HL-60/S4 treated with phorbol 12-myristate 13-acetate at 8.2 ng/mL for 4 days and 3 days (cell line): Measurements from ENCODE around the gene CDC73.

Experiments used
- in situ Hi-C: fragments of 300-500 bp; cut with MboI; formaldehyde crosslinking; loops from 2 replicates; pipeline ENCODE4 v1.15.0; 2022; ENCODE audit warnings: low sequenced_read_pairs

CDC73 gene

DNA sequence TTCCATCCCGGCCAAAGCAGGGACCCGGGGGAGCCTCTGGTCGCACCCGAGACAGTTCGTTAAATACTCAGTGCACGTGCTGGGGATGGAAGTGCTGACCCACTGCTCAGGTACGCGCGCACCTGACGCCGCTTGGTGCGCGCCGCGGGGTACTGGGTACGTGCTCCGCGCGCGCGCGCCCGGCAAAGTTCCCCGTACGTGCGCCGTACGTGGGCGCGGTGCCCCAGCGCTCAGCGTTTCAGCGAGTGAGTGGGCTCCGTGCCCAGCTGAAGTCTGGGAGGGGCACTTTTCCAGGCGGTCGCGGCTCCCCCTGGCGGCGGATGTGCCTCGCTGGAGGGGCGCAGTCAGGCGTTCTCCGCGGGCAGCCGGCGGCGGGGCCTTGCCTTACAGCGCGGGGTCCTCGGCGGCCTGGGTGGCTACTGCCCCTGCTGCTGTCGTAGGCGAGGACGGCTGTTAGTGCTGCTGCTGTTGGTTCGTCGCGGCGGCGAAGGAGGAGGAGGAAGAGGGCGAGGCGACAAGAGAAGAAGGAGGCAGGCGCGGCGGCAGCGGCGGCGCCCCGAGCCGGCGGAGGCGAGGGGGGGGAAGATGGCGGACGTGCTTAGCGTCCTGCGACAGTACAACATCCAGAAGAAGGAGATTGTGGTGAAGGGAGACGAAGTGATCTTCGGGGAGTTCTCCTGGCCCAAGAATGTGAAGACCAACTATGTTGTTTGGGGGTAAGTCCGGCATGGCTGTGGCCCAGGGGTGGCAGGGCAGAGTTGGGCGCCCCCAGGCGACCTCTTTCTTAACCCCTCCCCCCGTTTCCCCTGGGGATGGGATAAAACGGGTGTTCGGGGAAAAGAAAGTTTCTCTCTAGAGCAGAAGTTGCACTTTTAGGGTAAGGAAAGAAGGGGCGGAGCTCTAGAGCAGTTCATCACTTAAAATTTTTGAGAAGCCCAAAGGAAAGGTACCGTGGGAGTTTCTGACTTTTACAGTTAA, at the start of gene CDC73:
Gene CDC73, plus strand, starts transcription at position 416 of the 978 bp plus-strand sequence. Its CDS starts 170 bp downstream, at position 586.
- in situ Hi-C loops, result no loop called here

DNA sequence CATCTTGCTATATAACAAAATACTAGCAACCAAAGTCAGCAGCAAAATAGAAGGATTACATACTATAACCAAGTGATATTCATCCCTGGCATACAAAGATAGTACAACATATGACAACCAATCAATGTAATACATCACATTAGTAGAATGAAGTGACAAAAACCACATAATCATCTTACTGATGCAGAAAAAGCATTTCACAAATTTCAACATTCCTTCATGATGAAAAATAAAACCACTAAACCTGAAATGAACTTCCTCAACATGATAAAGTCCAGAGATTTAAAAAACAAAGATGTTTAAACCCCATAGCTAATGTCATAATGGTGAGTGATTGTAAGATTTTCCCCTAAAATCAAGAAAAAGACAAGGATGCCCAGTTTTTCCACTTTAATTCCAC, 43.8 kb upstream of the CDC73 start:
- in situ Hi-C loops, result no loop called here

DNA sequence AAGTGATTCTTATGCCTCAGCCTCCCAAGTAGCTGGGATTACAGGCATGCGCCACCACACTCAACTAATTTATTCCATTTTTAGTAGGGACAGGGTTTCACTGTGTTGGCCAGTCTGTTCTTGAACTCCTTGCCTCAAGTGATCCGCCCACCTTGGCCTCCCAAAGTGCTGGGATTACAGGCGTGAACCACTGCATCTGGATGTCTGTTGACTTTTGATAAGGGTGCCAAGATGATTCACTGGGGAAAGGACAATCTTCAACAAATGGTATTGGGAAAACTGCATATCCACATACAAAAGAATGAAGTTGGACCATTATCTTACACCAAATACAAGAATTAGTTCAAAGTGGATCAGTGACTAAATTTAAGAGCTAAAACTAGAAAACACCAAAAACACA, 42.6 kb upstream of the CDC73 start:
- in situ Hi-C loops, result no loop called here

DNA sequence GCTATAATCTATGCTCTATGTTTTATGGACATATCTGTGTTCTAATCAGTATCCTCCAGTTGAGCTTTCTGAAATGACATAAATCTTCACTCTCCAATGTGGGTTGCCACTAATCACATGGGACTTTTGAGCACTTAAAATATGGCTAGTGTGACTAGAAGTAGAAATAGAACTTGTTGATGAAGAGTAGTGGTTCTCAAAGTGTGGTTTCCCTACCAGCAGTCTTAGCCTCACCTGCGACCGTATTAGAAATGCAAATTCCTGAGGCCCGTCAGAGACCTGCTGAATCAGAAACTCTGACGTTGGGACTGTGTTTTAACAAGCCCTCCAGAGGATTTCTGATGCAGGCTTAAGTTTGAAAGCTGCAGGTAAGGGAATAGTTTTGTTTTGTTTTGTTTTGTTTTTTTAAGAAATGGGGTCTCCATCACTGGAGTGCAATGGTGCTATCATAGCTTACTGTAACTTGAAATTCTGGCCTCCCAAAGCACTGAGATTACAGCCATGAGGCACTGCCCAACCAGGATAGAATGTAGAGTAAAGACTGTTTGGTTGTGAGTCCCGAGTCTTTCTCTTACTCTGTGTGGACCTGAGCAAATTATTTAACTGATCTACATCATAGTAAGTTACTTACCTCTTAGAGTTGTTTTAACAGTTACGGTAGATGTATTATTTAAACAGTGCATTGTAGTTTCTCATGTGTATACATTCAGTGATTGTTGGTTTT, 38.3 kb upstream of the CDC73 start:
- in situ Hi-C loops, result no loop called here

DNA sequence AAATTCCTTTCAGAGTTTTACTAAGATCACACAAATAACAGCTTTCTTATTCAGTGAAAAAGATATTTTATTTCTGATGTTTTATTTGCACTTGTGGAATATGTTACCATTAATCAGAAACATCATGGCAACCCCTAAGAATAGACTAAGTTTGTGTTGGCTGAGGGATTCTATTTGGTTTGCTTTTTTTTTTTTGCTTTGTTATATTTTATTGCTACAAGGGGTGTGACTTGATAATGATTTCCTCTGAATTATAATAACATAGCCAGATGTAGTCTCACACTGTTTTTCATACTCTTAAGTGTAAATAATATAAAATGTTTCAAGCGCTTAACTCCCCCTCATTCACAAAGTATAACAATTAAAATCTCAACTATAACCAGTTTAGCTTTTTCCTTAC, 36.6 kb upstream of the CDC73 start:
- in situ Hi-C loops, result no loop called here

DNA sequence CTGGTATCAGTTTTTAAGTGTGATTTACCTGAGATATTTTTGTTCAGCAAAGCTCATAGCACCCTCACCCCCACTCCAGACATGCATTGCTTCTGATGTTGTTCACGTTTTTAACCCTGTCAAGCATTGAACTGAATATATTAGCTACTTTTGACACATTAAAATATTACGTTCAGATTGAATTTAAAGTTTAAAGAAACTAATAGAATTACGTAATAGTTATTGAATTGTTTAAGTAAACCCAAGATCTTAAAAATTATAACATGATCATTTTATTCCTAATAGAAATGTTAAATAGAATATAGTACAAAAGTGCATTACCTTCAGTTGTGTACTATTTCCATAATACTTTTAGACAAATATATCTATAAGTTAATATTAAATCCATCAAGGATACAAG, 35.5 kb upstream of the CDC73 start:
- in situ Hi-C loops, result no loop called here

DNA sequence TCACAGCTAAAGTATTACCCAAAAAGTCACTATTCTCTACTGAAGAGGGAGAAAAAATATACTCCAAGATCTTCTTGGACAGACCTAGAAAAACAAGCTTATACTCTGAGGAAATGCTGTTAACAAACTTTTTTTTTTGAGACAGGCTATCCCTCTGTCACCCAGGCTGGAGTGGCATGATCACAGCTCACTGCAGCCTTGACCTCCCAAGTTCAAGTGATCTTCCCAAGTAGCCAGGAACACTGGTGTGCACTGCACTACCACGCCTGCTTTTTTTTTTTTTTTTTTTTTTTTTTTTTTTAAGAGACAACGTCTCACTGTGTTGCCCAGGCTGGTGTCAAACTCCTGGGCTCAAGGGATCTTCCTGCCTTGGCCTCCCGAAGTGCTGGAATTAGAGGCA, 33.9 kb upstream of the CDC73 start:
- in situ Hi-C loops, result no loop called here

DNA sequence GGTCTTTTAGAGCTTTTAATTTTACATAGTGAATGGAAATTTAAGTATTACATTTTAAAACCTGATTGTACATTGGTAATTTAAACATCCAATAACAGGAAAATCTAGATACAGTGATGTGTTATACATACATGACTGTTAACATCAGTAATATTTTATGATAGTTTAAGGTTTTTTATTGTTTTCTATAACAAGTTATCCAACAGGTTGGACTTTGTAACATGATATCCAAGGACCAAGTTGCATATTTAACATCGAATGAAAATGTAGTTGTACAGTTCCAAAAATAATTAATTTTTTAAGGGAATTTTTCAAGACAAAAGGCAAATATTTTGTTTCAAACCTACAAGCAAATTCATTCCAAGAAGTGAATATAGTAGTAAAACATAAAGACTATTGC, 31.0 kb upstream of the CDC73 start:
- in situ Hi-C loops, result no loop called here

DNA sequence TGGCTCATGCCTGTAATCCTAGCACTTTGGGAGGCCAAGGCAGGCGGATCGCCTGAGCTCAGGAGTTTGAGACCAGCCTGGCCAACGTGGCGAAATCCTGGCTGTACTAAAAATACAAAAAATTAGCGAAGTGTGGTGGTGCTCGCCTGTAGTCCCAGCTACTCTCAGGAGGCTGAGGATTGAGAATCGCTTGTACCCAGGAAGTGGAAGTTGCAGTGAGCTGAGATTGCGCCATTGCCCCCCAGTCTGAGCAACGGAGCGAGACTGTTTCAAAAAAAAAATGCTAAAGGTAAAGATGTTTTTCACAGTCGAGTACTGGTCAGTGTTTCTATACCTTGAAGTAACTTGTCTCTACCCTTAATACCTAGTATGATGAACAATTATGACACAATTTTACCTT, 27.7 kb upstream of the CDC73 start:
- in situ Hi-C loops, result no loop called here

DNA sequence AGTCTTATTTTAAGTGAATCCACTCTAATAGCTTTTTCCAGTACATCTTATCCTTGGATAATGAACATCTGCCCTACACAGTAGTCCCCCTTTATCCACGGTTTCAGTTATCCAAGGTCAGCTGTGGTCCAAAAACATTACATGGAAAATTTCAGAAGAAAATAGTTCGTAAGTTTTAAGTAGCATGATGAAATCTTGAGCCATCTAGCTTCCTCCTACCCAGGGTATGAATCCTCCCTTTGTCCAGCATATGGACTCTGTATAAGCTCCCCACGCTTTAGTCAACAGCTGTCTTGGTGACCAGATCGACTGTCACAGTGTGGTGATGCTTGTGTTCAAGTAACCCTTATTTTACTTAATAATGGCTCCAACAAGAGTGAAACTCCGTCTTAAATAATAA, 19.2 kb upstream of the CDC73 start:
- in situ Hi-C loops, result no loop called here

DNA sequence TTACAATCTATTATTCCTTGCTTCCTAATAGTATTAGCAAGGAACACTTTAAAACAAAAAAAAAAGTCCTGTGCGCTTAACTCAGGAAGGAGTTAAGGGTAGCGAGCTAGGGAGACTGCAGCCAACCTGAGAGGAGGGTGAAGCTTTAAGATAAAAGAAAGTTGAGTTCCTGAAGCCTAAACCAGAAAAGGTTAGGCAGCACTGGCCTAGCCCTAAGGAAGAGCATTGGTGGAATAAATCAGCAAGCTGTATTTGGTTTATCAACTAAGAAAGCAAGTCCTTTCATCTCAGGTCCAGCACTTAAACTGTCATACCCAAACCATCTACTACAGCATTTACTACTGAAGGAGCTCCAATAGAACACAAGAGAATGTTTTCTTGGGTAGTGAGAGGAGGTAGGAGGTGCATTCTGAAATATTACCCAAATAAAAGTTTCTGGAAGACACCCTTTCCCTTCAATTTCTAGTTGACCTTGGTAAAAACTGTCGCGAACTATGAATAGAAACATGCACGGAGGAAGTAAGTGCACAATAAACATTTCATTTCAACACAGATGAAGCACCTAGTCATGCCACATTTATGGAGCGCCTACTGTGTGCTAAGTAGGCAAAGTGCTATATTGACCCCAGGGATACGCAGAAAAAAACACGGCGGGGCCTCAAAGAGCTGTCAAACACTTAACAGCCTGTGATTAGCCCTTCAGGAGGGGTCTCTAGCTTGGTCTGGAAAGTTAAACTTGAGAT, 17.9 kb upstream of the CDC73 start:
- in situ Hi-C loops, result no loop called here

DNA sequence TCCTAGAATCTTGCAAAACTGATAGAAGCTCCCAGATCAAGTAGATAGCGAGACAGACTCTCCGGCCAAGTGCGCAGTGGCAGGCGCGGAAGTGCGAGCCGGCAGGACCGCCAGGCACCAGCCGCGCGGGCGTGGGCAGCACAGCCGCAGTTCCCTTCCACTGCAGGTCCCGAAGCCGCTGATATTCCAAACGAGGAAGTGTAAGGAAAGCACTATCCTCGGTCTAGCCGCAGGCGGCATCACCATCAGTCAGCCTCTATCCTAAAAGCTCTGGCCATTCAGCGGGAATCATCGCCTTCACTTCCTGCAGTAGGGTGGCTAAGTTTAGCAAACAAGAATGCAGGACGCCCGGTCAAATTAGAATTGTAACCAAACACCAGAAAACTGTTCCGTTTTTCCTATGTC, 17.3 kb upstream of the CDC73 start:
- in situ Hi-C loops, result no loop called here

DNA sequence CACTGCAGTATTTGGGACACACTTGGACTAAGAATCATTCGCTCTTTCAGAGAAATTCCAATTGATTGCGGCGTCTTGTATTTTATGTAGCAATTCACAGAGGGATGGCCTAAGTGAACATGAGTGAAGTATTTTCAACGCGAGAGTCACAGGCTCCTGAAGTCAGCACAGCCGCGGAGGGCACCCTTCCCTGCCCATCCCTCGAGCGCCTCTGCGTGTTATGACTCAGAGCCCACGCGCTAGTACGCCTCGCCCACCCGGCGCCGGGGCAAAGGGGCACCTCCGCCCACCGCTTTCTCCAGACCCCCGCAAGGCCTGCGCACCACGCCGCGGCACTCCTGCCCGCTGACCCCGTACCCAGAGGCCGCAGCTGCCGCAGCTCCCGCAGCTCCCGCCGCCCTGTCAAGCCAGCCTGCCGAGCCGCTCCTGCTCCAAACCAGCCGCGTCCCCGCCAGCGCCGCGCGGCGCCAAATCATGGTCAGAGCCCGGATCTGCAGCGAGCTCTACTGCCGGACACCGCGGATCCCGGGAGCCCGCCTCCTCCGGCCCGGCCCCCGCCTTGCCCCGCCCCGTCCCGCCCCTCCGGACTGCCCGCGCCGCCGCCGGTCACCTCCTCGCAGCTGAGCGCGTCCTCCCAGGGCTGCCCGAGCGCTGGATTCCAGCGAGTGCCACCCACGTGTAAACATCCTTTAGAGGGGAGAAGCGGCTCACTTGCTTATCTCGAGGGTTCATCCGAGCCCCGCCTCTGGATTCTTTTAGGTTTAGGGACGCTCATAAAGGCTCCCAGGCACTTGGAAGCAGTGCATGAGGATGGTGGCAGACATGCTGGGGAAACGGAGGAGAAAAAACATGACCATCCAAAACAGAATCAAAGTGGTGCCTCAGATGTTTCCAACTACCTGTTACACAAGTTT, 16.7 kb upstream of the CDC73 start, which contains the start of gene GLRX2:
Gene GLRX2, minus strand, starts transcription at position 508 of the 914 bp plus-strand sequence. Its CDS starts 32 bp downstream, at position 476.
- in situ Hi-C loops, result no loop called here

DNA sequence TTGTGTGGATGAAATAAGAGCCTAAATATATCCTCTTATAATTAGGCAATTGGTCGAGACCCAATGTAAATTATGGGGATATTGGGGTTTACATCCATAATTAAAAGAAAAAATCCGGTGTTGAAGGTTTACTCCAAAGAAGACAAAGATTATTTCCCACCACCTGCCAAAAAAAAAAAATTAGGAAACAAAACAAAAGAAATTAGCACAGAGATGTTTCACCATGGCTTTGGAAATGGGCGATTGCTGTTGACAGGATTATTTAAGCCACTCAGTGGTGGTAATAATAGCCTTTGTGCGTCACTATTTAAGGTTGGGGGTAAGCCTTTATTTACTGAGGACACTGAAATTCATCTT, 16.0 kb upstream of the CDC73 start:
- in situ Hi-C loops, result no loop called here

DNA sequence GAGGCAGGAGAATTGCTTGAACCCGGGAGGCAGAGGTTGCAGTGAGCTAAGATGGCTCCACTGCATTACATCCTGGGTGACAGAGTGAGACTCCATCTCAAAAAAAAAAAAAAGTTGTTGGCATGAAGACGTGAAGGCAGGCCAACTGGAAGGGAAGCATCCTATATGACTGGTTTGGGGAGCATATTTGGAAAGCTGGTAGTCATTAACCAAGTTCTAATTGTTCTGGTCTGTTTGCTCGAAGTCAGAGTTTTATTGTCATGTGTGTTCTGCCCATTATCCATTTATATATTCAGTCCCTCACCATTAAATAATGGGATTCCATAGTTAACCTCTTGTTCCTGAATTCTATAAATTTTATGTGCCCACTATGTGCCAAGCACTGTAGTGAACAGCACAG, 13.4 kb upstream of the CDC73 start:
- in situ Hi-C loops, result no loop called here

DNA sequence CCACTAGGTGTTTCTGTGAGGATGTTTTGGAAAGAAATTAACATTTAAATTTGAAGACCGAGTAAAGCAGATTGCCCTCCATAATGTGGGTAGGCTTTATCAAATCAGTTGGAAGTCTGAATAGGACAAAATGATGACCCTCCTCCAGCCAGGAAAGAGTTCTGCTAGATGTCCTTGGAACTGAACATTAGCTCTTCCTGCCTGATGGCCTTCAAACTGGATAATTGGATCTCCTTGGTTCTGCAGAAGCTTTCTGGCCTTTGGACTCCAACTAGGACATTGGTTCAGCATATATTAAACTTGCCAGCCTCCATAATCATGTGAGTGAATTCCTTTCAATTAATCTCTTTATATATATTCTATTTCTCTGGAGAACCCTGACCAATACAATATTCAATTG, 12.2 kb upstream of the CDC73 start:
- in situ Hi-C loops, result no loop called here

DNA sequence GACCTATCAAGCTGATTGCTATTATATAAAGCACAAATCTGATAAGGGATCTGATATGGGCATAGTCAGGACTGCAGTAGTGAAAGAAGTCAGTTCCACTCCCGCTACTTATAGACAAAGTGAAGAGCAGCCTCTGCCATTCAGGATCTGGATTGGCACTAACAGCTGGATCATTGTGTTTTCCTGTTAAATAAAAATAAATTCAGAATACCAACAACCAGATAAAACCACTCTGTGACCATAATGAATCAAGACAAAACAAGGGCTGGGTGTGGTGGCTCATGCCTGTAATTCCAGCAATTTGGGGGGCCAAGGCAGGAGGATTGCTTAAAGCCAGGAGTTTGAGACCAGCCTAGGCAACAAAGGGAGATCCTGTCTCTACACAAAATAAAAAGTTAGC, 11.6 kb upstream of the CDC73 start:
- in situ Hi-C loops, result no loop called here

DNA sequence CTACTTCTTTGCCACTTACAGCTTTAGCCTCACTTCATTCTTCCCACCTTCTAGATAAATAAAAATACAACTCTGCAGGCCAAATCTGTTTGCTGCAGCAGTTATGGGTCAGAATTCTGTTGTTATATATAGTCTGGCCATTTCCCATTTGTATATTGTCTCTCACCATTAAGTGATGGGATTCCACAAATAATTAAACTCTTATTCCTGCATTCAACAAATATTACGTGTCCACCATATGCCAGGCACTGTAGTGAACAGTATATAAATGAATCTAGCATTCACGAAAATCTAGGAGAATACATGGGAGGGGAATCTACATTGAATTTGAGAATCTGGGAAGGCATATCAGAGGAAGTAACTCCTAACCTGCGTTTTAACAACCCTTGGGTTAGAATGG, 11.0 kb upstream of the CDC73 start:
- in situ Hi-C loops, result no loop called here

DNA sequence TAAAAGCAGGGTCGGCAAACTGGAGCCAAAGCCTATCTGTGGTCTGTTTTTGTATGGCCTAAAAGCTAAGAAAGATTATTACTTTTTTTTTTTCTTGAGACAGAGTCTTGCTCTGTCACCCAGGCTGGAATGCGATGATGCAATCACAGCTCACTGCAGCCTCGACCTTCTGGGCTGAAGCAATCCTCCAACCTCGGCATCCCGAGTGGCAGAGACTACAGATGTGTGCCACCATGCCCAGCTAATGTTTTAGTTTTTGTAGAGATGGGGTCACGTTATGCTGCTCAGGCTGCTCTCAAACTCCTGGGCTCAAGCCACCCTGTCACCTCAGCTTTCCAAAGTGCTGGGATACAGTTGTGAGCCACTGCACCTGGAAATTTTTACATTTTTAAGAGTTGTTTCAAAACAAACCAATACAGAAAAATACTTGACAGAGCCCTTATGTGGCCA, 10.2 kb upstream of the CDC73 start:
- in situ Hi-C loops, result no loop called here

DNA sequence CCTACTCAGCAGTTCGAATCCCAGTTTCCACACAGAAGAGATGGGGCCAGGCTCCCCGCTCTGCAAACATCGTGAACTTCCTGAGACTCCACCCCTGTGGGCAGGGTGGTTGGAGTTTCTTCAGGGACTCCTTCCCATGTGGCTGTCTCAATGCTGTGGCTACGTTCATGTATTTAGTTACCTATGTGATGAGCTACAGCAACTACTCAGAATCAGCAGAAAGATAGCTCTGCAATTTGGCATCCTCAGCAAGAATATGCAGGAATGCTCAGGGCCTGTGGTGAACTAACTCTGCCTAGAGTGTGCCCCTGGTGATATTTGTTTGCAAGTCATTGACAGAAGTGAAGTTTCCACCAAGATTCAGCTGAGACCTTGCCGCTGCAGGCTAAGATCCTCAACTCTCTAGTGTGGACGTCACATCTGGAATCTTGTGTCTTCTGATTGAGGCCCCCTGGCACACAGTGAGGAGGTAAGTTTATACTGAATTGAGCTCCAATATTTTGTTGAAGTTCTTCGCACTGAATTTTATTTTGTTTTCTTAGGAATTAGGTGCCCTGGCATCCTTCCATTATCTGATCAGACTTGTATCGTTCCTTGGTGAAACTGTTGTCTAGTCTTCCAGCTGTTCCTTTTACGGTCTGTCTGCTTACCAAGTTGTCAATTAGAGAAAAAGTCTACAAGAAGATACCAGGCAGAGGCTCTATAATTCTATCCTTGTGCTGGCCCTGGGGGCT, 8.4 kb upstream of the CDC73 start:
- in situ Hi-C loops, result no loop called here
